ENCODE results near the gene SLC25A23.
"Not testable (repeated sequence)": the region's sequence is repeated elsewhere in the genome, so short reads cannot be mapped to it uniquely, and the experiment has no call there.

SLC25A23 gene

GRCh38 chr19:6459262-6460098 is at the start of gene SLC25A23:
TSS of gene SLC25A23 (minus strand) at chr19:6459792. CDS start at chr19:6459628, 164 bp downstream.
- DNase-seq, result peak; percentile 58

- DNase-seq, result not testable (repeated sequence)
Measured at GRCh38 chr19:6508028-6508771, 48.6 kb upstream of the SLC25A23 start.

GRCh38 chr19:6503407-6504201 is 44.0 kb upstream of the SLC25A23 start:
- DNase-seq, result no peak

- peak; percentile 58 for DNase-seq
Measured at GRCh38 chr19:6501740-6502648, 42.4 kb upstream of the SLC25A23 start, which contains the start of gene TUBB4A. TSS of gene TUBB4A (minus strand) at chr19:6502309. CDS start at chr19:6502212, 97 bp downstream.

GRCh38 chr19:6500837-6501739 is 41.5 kb upstream of the SLC25A23 start:
- no peak for DNase-seq

GRCh38 chr19:6499052-6499790 is 39.6 kb upstream of the SLC25A23 start:
- no peak for DNase-seq

- no peak for DNase-seq
Measured at GRCh38 chr19:6498294-6499036, 38.9 kb upstream of the SLC25A23 start.

- no peak for DNase-seq
Measured at GRCh38 chr19:6495947-6496346, 36.4 kb upstream of the SLC25A23 start.

GRCh38 chr19:6494438-6495036 is 34.9 kb upstream of the SLC25A23 start:
- no peak for DNase-seq

- DNase-seq, result no peak
Measured at GRCh38 chr19:6491802-6492592, 32.4 kb upstream of the SLC25A23 start.

GRCh38 chr19:6490134-6490533 is 30.5 kb upstream of the SLC25A23 start:
- DNase-seq, result no peak

GRCh38 chr19:6489278-6490061 is 29.9 kb upstream of the SLC25A23 start:
- no peak for DNase-seq

- no peak for DNase-seq
Measured at GRCh38 chr19:6484831-6485230, 25.2 kb upstream of the SLC25A23 start.

GRCh38 chr19:6484230-6484629 is 24.6 kb upstream of the SLC25A23 start:
- no peak for DNase-seq

- no peak for DNase-seq
Measured at GRCh38 chr19:6483235-6483634, 23.6 kb upstream of the SLC25A23 start.

GRCh38 chr19:6482343-6482686 is 22.7 kb upstream of the SLC25A23 start:
- no peak for DNase-seq

All from activated CD8-positive, alpha-beta memory T cell treated with anti-CD3 and anti-CD28 coated beads, Interleukin-2, amount 50 U/mL, for 4 hours (primary cell).